Neural progenitor cell (in vitro differentiated cells): ENCODE measurements around the gene SERPINA12. TPM values are rescaled to one million over a fixed set of nuclear protein-coding genes. Genes with fewer than 3 reads are reported as not detected.

Experiments
- DNase-seq: peaks from one replicate; pipeline ENCODE4 v3.0.0-alpha.2; 2016; ENCODE audit warnings: low spot score
- H2AFZ ChIP-seq: fragments of 200-600 bp; sonication (generic); replicated peaks from 2 replicates; pipeline ENCODE4 v1.6.1; 2016; ENCODE audit warnings: antibody characterized with exemption
- H3F3A ChIP-seq: fragments of 200-600 bp; sonication (generic); 2 replicates; pipeline ENCODE4 v1.6.1; 2016; ENCODE audit warnings: antibody characterized with exemption, low read depth
- H3K27ac ChIP-seq: fragments of 200-600 bp; sonication (generic); 2 replicates; pipeline ENCODE4 v1.5.1; 2016; ENCODE audit warnings: mild to moderate bottlenecking
- H3K27me3 ChIP-seq: fragments of 200-600 bp; sonication (generic); 2 replicates; pipeline ENCODE4 v1.6.1; 2016; ENCODE audit warnings: mild to moderate bottlenecking, moderate library complexity
- H3K36me3 ChIP-seq: fragments of 200-600 bp; sonication (generic); 2 replicates; pipeline ENCODE4 v1.5.1; 2016
- H3K4me1 ChIP-seq: fragments of 200-600 bp; sonication (generic); 2 replicates; pipeline ENCODE4 v1.6.1; 2016; ENCODE audit warnings: mixed run types
- H3K4me2 ChIP-seq: fragments of 200-600 bp; sonication (generic); 2 replicates; pipeline ENCODE4 v1.6.1; 2016
- H3K4me3 ChIP-seq: fragments of 200-600 bp; sonication (generic); 2 replicates; pipeline ENCODE4 v1.5.1; 2016
- H3K79me2 ChIP-seq: fragments of 200-600 bp; sonication (generic); 2 replicates; pipeline ENCODE4 v1.6.1; 2016; ENCODE audit warnings: low read depth
- H3K9ac ChIP-seq: fragments of 200-600 bp; sonication (generic); 2 replicates; pipeline ENCODE4 v1.6.1; 2016
- H3K9me3 ChIP-seq: fragments of 200-600 bp; sonication (generic); 2 replicates; pipeline ENCODE4 v1.5.1; 2016; ENCODE audit warnings: low read depth
- H4K20me1 ChIP-seq: fragments of 200-600 bp; sonication (generic); 2 replicates; pipeline ENCODE4 v1.6.1; 2016; ENCODE audit warnings: low read depth
- H3K27ac Mint-ChIP-seq: 3 replicates; pipeline ENCODE4 v1.8.0; 2021; ENCODE audit warnings: mixed read lengths
- H3K27me3 Mint-ChIP-seq: 2 replicates; pipeline ENCODE4 v1.8.0; 2022; ENCODE audit warnings: low read depth, mild to moderate bottlenecking, inconsistent platforms, moderate library complexity, mixed read lengths; ENCODE audit not compliant: insufficient read depth
- H3K36me3 Mint-ChIP-seq: 3 replicates; pipeline ENCODE4 v1.8.0; 2021; ENCODE audit warnings: mixed read lengths
- H3K4me1 Mint-ChIP-seq: 3 replicates; pipeline ENCODE4 v1.8.0; 2021; ENCODE audit warnings: mixed read lengths
- H3K4me3 Mint-ChIP-seq: 3 replicates; pipeline ENCODE4 v1.8.0; 2021; ENCODE audit warnings: mild to moderate bottlenecking, moderate library complexity, mixed read lengths
- H3K9me3 Mint-ChIP-seq: 3 replicates; pipeline ENCODE4 v1.8.0; 2020; ENCODE audit warnings: mixed read lengths
- EZH2 ChIP-seq: fragments of 200-600 bp; sonication (generic); IDR thresholded peaks from 2 replicates; pipeline ENCODE4 v1.6.1; 2017; ENCODE audit warnings: antibody characterized with exemption, mild to moderate bottlenecking, moderate library complexity
- EZH2phosphoT487 ChIP-seq: fragments of 200-600 bp; sonication (generic); IDR thresholded peaks from 2 replicates; pipeline ENCODE4 v1.6.1; 2017; ENCODE audit warnings: antibody characterized with exemption
- total RNA-seq: library from RNA; depleted of rRNA; stranded (reverse); fragments of >200 nt; gene quantifications from 2 replicates; pipeline ENCODE4 v1.2.3, GENCODE V29; 2015; ENCODE audit warnings: low replicate concordance
- TF ChIP-seq, protein P1 (sequence below): fragments of 200-600 bp; sonication (generic); IDR thresholded peaks from 2 replicates; pipeline ENCODE4 v1.5.1; 2017; ENCODE audit warnings: antibody characterized with exemption, mild to moderate bottlenecking

SERPINA12 gene
- total RNA-seq, 1 donor from 2014 or later, result not detected

DNA sequence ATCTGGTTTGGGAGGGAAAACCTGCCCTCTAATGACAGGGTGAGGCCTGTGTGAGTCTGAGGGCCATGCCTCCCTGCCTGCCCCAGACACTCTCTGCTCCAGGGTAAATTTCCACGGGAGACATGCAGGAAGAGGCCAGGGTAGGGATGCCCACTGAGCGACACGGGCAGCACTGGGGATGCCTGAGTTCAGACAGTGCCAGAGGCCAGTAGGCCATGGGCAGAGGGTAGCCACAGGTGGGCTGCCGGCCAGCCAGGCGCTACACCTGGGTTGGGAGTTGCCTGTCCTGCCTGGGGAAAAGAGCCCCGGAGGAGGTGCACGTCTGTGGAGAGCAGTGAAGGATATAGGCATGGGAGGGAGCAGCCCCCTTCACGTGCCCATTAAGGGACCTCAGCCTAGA is 3.6 kb downstream of the SERPINA12 start:
- Mint-ChIP-seq H3K4me1 (no peaks in the 10 kb centered on the region), H3K4me3 (no peak overlapping the region), H3K27me3 (peaks cover 8% of the 10 kb centered on the region), H3K9me3 (no peaks in the 10 kb centered on the region), H3K36me3 (no peaks in the 10 kb centered on the region), H3K27ac (no peak overlapping the region)
- Histone ChIP-seq H4K20me1 (no peaks in the 10 kb centered on the region), H3K79me2 (no peaks in the 10 kb centered on the region), H3K36me3 (no peaks in the 10 kb centered on the region), H3K4me2 (no peak overlapping the region), H3K27me3 (no peaks in the 10 kb centered on the region), H3K4me3 (no peak overlapping the region), H3F3A (no peaks in the 10 kb centered on the region), H3K4me1 (no peaks in the 10 kb centered on the region), H2AFZ (no peak overlapping the region), H3K27ac (no peak overlapping the region), H3K9ac (no peak overlapping the region), H3K9me3 (no peaks in the 10 kb centered on the region)
- TF ChIP-seq, protein P1, sequence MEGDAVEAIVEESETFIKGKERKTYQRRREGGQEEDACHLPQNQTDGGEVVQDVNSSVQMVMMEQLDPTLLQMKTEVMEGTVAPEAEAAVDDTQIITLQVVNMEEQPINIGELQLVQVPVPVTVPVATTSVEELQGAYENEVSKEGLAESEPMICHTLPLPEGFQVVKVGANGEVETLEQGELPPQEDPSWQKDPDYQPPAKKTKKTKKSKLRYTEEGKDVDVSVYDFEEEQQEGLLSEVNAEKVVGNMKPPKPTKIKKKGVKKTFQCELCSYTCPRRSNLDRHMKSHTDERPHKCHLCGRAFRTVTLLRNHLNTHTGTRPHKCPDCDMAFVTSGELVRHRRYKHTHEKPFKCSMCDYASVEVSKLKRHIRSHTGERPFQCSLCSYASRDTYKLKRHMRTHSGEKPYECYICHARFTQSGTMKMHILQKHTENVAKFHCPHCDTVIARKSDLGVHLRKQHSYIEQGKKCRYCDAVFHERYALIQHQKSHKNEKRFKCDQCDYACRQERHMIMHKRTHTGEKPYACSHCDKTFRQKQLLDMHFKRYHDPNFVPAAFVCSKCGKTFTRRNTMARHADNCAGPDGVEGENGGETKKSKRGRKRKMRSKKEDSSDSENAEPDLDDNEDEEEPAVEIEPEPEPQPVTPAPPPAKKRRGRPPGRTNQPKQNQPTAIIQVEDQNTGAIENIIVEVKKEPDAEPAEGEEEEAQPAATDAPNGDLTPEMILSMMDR, result no peak
- no peak for TF ChIP-seq EZH2
- TF ChIP-seq EZH2phosphoT487, result no peak
- no peak for DNase-seq

DNA sequence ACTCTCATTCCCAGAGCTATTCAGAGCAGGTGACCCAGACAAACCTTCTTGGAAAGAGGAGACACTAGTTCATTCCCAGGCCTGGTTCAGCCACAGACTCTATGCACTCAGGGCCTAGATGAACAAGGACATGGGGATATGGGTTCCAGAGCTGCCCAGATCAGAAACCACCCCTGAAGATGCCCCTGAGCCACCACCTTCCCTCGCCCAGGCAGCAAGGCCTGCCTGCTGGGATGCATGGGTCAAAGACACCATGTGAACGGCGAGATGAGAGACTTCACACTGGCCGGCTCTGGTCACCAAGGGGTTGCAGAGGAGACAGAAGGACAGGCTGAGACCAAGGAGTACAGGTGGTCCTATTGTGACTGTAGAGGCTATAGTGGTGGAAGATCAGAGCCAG is 4.1 kb downstream of the SERPINA12 start:
- Histone ChIP-seq H3F3A (no peaks in the 10 kb centered on the region), H3K4me1 (no peaks in the 10 kb centered on the region), H3K27me3 (no peaks in the 10 kb centered on the region), H3K4me2 (no peak overlapping the region), H3K36me3 (no peaks in the 10 kb centered on the region), H4K20me1 (no peaks in the 10 kb centered on the region), H3K27ac (no peak overlapping the region), H3K4me3 (no peak overlapping the region), H3K9ac (no peak overlapping the region), H2AFZ (no peak overlapping the region), H3K9me3 (no peaks in the 10 kb centered on the region), H3K79me2 (no peaks in the 10 kb centered on the region)
- Mint-ChIP-seq H3K27me3 (peaks cover 8% of the 10 kb centered on the region), H3K4me1 (no peaks in the 10 kb centered on the region), H3K9me3 (no peaks in the 10 kb centered on the region), H3K4me3 (no peak overlapping the region), H3K27ac (no peak overlapping the region), H3K36me3 (no peaks in the 10 kb centered on the region)
- no peak for TF ChIP-seq EZH2
- TF ChIP-seq, protein P1, result no peak
- TF ChIP-seq EZH2phosphoT487, result no peak
- DNase-seq, result no peak

DNA sequence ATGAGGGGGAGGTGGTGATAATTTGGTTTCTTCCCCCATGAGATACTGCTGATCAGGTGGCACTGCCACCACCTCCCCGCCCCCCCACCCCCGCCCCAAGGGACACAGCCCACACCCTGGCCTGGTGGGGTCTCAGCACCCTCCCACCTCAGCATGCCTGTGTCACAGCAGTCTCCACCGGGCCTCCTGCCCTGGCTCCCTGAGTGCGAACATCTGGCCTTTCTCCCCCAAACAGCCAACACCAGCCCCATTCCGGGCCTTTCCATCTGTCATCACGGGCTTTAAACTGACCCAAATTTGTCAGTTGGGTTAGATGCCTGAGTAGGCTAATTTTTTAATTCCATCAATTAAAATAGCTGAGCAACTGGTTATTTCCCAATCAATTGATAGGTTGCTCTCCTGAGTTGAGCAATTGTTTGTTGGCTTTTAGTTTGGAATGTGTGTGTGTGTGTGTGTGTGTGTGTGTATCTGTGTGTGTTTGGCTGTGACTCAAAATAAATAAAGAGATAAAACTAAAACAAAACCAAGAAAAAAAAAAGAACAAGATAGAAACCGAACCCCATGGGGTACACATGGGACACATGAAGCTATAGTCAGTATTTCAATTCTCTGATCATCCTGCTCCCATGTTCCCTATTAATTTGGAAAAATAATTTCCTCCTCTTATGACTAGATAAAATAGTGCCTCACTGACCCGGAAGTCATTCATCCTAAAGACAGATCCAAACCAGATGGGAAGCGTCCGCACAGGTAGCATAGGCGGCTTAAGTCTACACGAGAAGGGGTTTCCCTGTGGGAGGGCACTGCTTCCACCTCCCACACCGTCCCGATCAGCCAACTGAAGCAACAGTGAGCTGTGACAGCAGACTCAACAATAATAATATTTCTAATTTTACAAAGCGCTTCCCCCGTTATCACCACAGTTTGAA is 7.4 kb downstream of the SERPINA12 start:
- Mint-ChIP-seq H3K4me1 (no peaks in the 10 kb centered on the region), H3K9me3 (no peaks in the 10 kb centered on the region), H3K27ac (no peak overlapping the region), H3K27me3 (peaks cover 8% of the 10 kb centered on the region), H3K4me3 (no peak overlapping the region), H3K36me3 (no peaks in the 10 kb centered on the region)
- Histone ChIP-seq H3F3A (no peaks in the 10 kb centered on the region), H3K4me1 (no peaks in the 10 kb centered on the region), H4K20me1 (no peaks in the 10 kb centered on the region), H3K79me2 (no peaks in the 10 kb centered on the region), H3K4me3 (no peak overlapping the region), H3K27me3 (no peaks in the 10 kb centered on the region), H3K36me3 (no peaks in the 10 kb centered on the region), H3K9me3 (no peaks in the 10 kb centered on the region), H3K27ac (no peak overlapping the region), H3K9ac (no peak overlapping the region), H2AFZ (no peak overlapping the region), H3K4me2 (no peak overlapping the region)
- TF ChIP-seq EZH2, result no peak
- no peak for TF ChIP-seq EZH2phosphoT487
- TF ChIP-seq, protein P1, result no peak
- DNase-seq, result no peak
